Fibroblast of skin of abdomen (primary cell): ENCODE data around the gene ST14.
"Not testable (repeated sequence)": the region's sequence is repeated elsewhere in the genome, so short reads cannot be mapped to it uniquely, and the experiment has no call there.

Experiments used
- DNase-seq: peaks from one replicate; pipeline ENCODE4 v3.0.0-alpha.2; 2013

Gene ST14

GRCh38 chr11:130189492-130190210 lies 30.1 kb downstream of the ST14 start:
- no peak for DNase-seq

GRCh38 chr11:130190371-130190881 lies 30.8 kb downstream of the ST14 start:
- no peak for DNase-seq

- no peak for DNase-seq
Measured at GRCh38 chr11:130191896-130192295, 32.3 kb downstream of the ST14 start.

GRCh38 chr11:130192845-130193267 lies 33.3 kb downstream of the ST14 start:
- no peak for DNase-seq

GRCh38 chr11:130193551-130193950 lies 34.0 kb downstream of the ST14 start:
- not testable (repeated sequence) for DNase-seq

- no peak for DNase-seq
Measured at GRCh38 chr11:130194241-130195023, 34.9 kb downstream of the ST14 start.

GRCh38 chr11:130197386-130198035 lies 37.9 kb downstream of the ST14 start:
- no peak for DNase-seq

GRCh38 chr11:130198292-130198691 lies 38.7 kb downstream of the ST14 start:
- DNase-seq = no peak

- no peak for DNase-seq
Measured at GRCh38 chr11:130198964-130199363, 39.4 kb downstream of the ST14 start.

- no peak for DNase-seq
Measured at GRCh38 chr11:130199792-130200191, 40.2 kb downstream of the ST14 start.

GRCh38 chr11:130201026-130201425 lies 41.4 kb downstream of the ST14 start:
- no peak for DNase-seq

- DNase-seq = no peak
Measured at GRCh38 chr11:130202009-130202817, 42.6 kb downstream of the ST14 start.

GRCh38 chr11:130202818-130203689 lies 43.5 kb downstream of the ST14 start:
- no peak for DNase-seq

GRCh38 chr11:130203766-130204702 lies 44.5 kb downstream of the ST14 start:
- DNase-seq = no peak

GRCh38 chr11:130204703-130205095 lies 45.1 kb downstream of the ST14 start:
- no peak for DNase-seq

- no peak for DNase-seq
Measured at GRCh38 chr11:130206141-130206540, 46.6 kb downstream of the ST14 start.

- no peak for DNase-seq
Measured at GRCh38 chr11:130208241-130209127, 48.9 kb downstream of the ST14 start.

- DNase-seq = no peak
Measured at GRCh38 chr11:130209128-130209932, 49.7 kb downstream of the ST14 start.
